Keratinocyte (primary cell): ENCODE data around the gene OR4A15.

Experiments used
- CTCF ChIP-seq, 3 experiments: IDR thresholded peaks in 1 of 3; conservative IDR thresholded peaks in 1 of 3; optimal IDR thresholded peaks in 1 of 3; 2 replicates in 2 of 3; 3 replicates in 1 of 3; pipeline versions ENCODE3 to v1.5.1; 2011; ENCODE audit warnings: low read length in 3 of 3, mild to moderate bottlenecking in 3 of 3, moderate library complexity in 2 of 3, control low read depth in 1 of 3, inconsistent platforms in 1 of 3; ENCODE audit not compliant: insufficient read depth in 2 of 3; ENCODE audit errors: extremely low read depth in 1 of 3
- EZH2 ChIP-seq: IDR thresholded peaks from one replicate; pipeline ENCODE4 v1.6.1; 2012; ENCODE audit warnings: inconsistent platforms, mild to moderate bottlenecking, low read length, moderate library complexity

GRCh38 chr11:55357560-55358184, 10.1 kb upstream of the OR4A15 start:
- TF ChIP-seq CTCF (optimal IDR thresholded peaks at IDR 0.05 in 1 of 3, IDR thresholded peaks at IDR 0.05 in 1 of 3, conservative IDR thresholded peaks at IDR 0.05 in 1 of 3; ENCODE audit: extremely low read depth in 1 of 3, insufficient read depth in 2 of 3, low read length in 3 of 3) (peak in 1 of 3 experiments; percentile 15), EZH2 (no peak)
